Testis (tissue), 2 donors: ENCODE results near the gene RASD2.

Experiments
- CTCF ChIP-seq, 3 experiments: fragments of 450-650 bp in 2 of 3; fragments of 200-600 bp in 1 of 3; sonication (generic) in 1 of 3; IDR thresholded peaks; one replicate each; pipeline ENCODE4 v1.5.1; 2016 to 2019; ENCODE audit warnings: antibody characterized with exemption in 3 of 3, mild to moderate bottlenecking in 2 of 3, moderate library complexity in 1 of 3
- POLR2A ChIP-seq: fragments of 450-650 bp; IDR thresholded peaks from one replicate; pipeline ENCODE4 v1.6.1; 2017; ENCODE audit warnings: antibody characterized with exemption, mild to moderate bottlenecking, moderate library complexity

DNA sequence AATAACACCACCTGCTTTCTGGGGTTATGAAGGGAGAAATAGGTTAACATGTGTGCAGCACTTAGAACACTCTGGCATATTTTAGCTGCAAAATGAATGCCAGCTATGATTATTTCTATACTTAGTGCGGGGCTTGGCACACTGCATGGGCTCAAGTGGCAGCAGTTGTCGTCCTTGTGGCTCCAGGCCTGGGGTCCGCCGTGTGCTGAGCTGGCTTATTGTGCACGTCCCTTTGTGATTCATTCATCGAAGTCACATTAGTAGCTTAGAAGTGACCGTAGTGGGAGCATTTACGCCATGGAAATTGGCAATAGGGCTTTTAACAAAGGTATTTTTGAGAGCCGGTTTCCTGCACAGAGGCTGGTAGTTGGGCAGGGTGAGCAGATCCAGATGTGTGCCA is 4.2 kb downstream of the RASD2 start:
- TF ChIP-seq CTCF (IDR thresholded peaks at IDR 0.05) (no peak), POLR2A (no peak)
